ENCODE measurements around the gene ESRP2.

ESRP2 gene

DNA sequence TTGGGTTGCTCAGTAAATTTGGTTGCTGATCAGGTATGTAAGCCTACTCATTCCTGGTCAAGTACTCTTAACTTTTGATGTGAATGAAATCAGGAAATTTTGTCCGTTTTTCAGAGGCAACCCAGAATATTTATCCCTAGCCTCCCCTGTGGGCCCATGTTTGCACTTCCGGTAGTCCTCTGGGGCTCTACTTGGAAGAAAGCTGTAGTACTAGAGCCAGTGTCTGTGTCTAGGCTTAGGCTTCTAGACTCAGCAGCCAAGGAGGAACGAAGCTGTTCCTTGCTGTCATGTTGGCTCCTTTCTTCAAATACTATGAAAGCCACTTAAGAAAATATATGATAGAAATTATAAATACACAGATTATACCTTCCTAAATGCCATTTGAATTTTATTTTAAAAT, 21.2 kb downstream of the ESRP2 start:
- DNase-seq: no peak

- no peak for DNase-seq
These were observed 29.7 kb downstream of the ESRP2 start for GRCh38 chr16:68206245-68206644.

- peak; percentile 30 for DNase-seq
These were observed 33.8 kb downstream of the ESRP2 start for GRCh38 chr16:68202091-68202519.

- DNase-seq: no peak
These were observed 35.7 kb downstream of the ESRP2 start for GRCh38 chr16:68200088-68200783.

GRCh38 chr16:68197250-68197649, 38.7 kb downstream of the ESRP2 start:
- no peak for DNase-seq

- DNase-seq: no peak
These were observed 41.7 kb downstream of the ESRP2 start for GRCh38 chr16:68194251-68194650.

DNA sequence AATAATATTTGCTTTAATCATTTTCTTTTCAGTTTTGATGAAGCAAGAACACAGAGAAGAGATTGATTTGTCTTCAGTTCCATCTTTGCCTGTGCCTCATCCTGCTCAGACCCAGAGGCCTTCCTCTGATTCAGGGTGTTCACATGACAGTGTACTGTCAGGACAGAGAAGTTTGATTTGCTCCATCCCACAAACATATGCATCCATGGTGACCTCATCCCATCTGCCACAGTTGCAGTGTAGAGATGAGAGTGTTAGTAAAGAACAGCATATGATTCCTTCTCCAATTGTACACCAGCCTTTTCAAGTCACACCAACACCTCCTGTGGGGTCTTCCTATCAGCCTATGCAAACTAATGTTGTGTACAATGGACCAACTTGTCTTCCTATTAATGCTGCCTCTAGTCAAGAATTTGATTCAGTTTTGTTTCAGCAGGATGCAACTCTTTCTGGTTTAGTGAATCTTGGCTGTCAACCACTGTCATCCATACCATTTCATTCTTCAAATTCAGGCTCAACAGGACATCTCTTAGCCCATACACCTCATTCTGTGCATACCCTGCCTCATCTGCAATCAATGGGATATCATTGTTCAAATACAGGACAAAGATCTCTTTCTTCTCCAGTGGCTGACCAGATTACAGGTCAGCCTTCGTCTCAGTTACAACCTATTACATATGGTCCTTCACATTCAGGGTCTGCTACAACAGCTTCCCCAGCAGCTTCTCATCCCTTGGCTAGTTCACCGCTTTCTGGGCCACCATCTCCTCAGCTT, 45.0 kb downstream of the ESRP2 start:
- no peak for DNase-seq

DNA sequence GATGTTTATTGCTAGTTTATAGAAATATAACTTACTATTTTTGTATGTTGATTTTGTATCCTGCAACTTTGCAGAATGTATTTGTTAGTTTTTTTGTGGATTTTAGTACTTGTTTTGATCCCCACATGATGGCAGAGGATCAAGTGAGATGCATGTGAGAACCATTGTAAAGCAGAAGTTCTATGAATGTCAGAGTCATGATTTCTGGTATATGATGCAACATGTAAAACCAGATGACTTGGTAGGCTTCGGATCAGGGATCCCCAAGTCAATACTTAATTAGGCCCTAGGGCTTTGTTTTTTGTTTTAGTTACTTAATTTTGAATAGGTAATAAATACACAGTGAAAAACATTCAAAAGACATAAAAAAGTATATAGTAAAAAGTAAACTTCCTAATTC, 45.8 kb downstream of the ESRP2 start:
- DNase-seq: no peak

DNA sequence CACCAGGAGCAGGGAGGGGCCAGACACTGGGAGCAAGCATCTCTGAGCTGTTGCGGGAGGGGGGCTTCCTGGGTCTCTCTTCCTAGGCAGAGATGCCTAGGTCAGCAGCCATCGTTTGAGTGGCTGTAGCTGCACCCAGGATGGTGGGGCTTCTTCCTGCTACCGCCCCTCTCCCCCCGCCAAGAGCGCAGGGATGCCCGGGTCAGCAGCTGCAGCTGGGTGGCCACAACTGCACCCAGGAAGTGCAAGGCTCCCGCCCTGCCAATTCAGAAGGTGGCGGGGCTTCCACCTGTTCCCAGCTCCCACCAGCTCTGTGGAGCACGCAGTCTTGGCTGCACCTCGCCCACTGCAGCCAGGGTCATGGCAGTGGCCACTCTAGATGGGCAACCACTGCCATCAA, 47.8 kb downstream of the ESRP2 start:
- no peak for DNase-seq

DNA sequence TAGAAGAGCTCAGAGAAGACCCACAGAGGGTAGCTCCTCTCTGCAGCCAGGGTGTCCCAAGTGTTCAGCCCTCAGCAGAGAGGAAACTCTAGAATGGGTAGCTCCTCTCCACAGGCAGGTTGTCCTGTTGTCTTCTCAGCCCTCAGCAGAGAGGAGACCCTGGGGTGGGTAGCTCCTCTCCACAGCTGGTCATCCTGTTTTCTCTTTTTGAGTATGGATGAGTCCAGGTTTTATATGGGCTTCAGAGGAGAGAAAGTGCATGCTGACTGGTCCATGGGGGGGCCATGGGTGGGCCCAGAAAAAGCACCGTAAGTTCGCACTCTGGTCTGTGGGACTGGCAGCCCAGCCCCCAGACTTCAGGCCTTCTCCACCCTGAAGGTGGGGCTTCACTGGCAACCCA, 48.4 kb downstream of the ESRP2 start:
- DNase-seq: no peak

DNA sequence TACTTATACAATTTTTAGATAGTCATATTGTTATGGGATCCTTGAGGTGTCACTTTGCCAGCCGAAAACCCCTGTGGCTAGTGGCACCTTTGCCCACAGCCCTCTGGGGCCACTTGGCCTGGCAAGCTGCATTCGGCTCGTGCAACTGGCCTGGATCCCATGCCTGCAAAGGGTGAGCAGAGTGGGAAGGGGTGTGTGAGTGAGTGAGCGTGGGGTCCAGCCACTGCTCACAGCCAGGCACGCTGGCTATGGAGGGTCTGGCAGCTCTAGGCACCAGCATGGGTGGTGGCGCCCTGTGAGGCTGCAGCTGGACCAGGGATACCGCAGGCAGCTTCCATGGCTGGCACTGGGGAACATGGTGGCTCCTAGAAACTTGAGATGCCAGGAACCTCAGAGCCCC, 49.0 kb downstream of the ESRP2 start:
- no peak for DNase-seq

GRCh38 chr16:68183046-68183445, 52.9 kb downstream of the ESRP2 start:
- DNase-seq: no peak

GRCh38 chr16:68179855-68180254, 56.1 kb downstream of the ESRP2 start:
- DNase-seq: no peak

DNA sequence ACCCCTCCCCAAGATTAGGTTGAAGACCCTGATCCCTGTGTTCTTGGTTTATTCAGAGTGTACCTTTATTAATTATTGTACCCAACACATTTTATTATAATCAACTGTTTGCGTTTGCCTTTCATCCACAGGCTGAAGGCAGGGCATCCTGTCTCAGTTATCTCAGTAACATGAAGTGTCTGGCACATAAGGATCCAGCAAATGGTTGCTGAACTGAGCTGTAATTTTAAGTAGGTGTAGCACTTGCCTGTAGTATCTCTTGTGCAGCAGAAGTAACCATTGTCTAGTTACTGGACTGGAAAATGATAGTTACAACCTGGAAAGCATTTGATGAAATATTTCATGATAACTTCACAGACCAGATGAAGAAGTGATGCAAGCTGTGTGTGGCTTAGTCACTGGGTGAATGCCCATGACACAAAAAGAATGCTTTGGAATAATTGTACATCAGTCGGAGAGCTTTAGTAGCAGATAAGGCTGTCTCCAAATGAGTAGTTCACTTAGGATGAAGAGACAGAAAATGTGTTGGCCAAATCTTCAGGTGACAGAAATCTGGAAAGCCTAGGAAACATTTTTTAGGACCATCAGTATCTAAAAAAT, 56.6 kb downstream of the ESRP2 start:
- no peak for DNase-seq
